H1 (cell line): ENCODE measurements around the gene MUC5B. TPM values are rescaled to one million over a fixed set of nuclear protein-coding genes. Genes with fewer than 3 reads are reported as not detected.

Experiments
- CTCF ChIA-PET: fragments of 300-600 bp; sonication (Branson Sonifier 250); formaldehyde crosslinking; loops from one replicate; lab custom pipeline; 2021; ENCODE audit not compliant: partially characterized antibody; lab: Charles Lee
- POLR2A ChIA-PET: fragments of 300-600 bp; sonication (Branson Sonifier 250); formaldehyde crosslinking; loops from one replicate; lab custom pipeline; 2021; ENCODE audit warnings: inconsistent platforms; ENCODE audit not compliant: partially characterized antibody; lab: Charles Lee
- DNase-seq, 2 experiments: peaks; one replicate each; pipeline versions ENCODE4 v3.0.0 to v3.0.0-alpha.2; 2010 to 2022; ENCODE audit warnings: low spot score in 2 of 2, low read depth in 1 of 2, mixed read lengths in 1 of 2
- FAIRE-seq: peaks from 2 replicates; lab custom pipeline; 2011; peaks lifted over from hg19 to GRCh38; lab: Jason Lieb, UNC
- H2AFZ ChIP-seq: 2 replicates; pipeline ENCODE4 v1.8.1; 2012; ENCODE audit warnings: low read length, inconsistent platforms
- H2AK5ac ChIP-seq: 2 replicates; pipeline ENCODE4 v1.6.1; 2013; ENCODE audit warnings: low read depth, low read length
- H2BK120ac ChIP-seq: replicated peaks from 2 replicates; pipeline ENCODE3; 2013; ENCODE audit warnings: low read depth, low read length, inconsistent platforms
- H2BK12ac ChIP-seq: 2 replicates; pipeline ENCODE4 v1.6.1; 2013; ENCODE audit warnings: low read depth, low read length
- H2BK15ac ChIP-seq: 2 replicates; pipeline ENCODE4 v1.6.1; 2013; ENCODE audit warnings: low read length
- H2BK20ac ChIP-seq: 2 replicates; pipeline ENCODE4 v1.6.1; 2013; ENCODE audit warnings: low read length
- H2BK5ac ChIP-seq: 2 replicates; pipeline ENCODE4 v1.6.1; 2013; ENCODE audit warnings: low read depth, low read length
- H3K14ac ChIP-seq: 2 replicates; pipeline ENCODE4 v1.6.1; 2013; ENCODE audit warnings: inconsistent platforms; ENCODE audit not compliant: insufficient read length
- H3K18ac ChIP-seq: 2 replicates; pipeline ENCODE4 v1.6.1; 2013; ENCODE audit warnings: low read length; ENCODE audit errors: extremely low read depth
- H3K23ac ChIP-seq: 2 replicates; pipeline ENCODE4 v1.6.1; 2013; ENCODE audit warnings: inconsistent platforms; ENCODE audit not compliant: insufficient read length
- H3K23me2 ChIP-seq: 2 replicates; pipeline ENCODE4 v1.6.1; 2013; ENCODE audit warnings: low read depth, low read length
- H3K27ac ChIP-seq: 2 replicates; pipeline ENCODE4 v1.6.1; 2011; ENCODE audit warnings: low read depth, low read length, inconsistent platforms
- H3K27me3 ChIP-seq, 4 experiments: replicated peaks in 1 of 4; 1 replicate in 1 of 4; 2 replicates in 3 of 4; pipeline versions ENCODE4 v1.6.1 to v1.8.1; 2011 to 2013; ENCODE audit warnings: low read length in 3 of 4, mild to moderate bottlenecking in 3 of 4, inconsistent platforms in 2 of 4, mixed read lengths in 2 of 4, moderate library complexity in 1 of 4; ENCODE audit not compliant: control insufficient read depth in 3 of 4, insufficient read depth in 3 of 4; ENCODE audit errors: extremely low read depth in 1 of 4
- H3K36me3 ChIP-seq, 4 experiments: 2 replicates each; pipeline versions ENCODE4 v1.6.1 to v1.8.1; 2011 to 2013; ENCODE audit warnings: mild to moderate bottlenecking in 4 of 4, low read length in 3 of 4, moderate library complexity in 2 of 4, control low read depth in 1 of 4, inconsistent platforms in 1 of 4; ENCODE audit not compliant: insufficient read depth in 4 of 4, control insufficient read depth in 2 of 4
- H3K4ac ChIP-seq: replicated peaks from 2 replicates; pipeline ENCODE3; 2013; ENCODE audit warnings: low read length, low read depth, mixed read lengths, inconsistent platforms; ENCODE audit not compliant: insufficient read length
- H3K4me1 ChIP-seq, 4 experiments: replicated peaks in 1 of 4; 1 replicate in 1 of 4; 2 replicates in 3 of 4; pipeline versions ENCODE4 v1.6.1 to v1.8.1; 2011 to 2013; ENCODE audit warnings: low read length in 3 of 4, inconsistent platforms in 2 of 4, mixed read lengths in 1 of 4; ENCODE audit not compliant: insufficient read depth in 4 of 4, control insufficient read depth in 3 of 4
- H3K4me2 ChIP-seq, 2 experiments: 2 replicates each; pipeline versions ENCODE4 v1.6.1 to v1.8.1; 2011 to 2013; ENCODE audit warnings: low read depth in 2 of 2, low read length in 2 of 2, control low read depth in 1 of 2, inconsistent platforms in 1 of 2, mild to moderate bottlenecking in 1 of 2; ENCODE audit not compliant: insufficient read depth in 1 of 2
- H3K4me3 ChIP-seq, 4 experiments: fragments of 200-600, 300-600 bp in 1 of 4; sonication (generic), shearing (Covaris generic), sonication (Bioruptor Twin) in 1 of 4; 2 replicates each; pipeline versions ENCODE4 v1.5.1 to v1.8.1; 2011 to 2016; ENCODE audit warnings: low read length in 4 of 4, low read depth in 3 of 4, control low read depth in 2 of 4, inconsistent platforms in 2 of 4, mild to moderate bottlenecking in 2 of 4, mixed read lengths in 1 of 4, moderate library complexity in 1 of 4; ENCODE audit not compliant: insufficient read depth in 2 of 4; ENCODE audit errors: extremely low read depth in 1 of 4
- H3K56ac ChIP-seq: replicated peaks from 2 replicates; pipeline ENCODE3; 2013; ENCODE audit warnings: low read depth, mild to moderate bottlenecking, mixed read lengths, low read length, inconsistent platforms; ENCODE audit not compliant: insufficient read length
- H3K79me1 ChIP-seq: 2 replicates; pipeline ENCODE4 v1.6.1; 2013; ENCODE audit warnings: low read depth, low read length, control low read depth
- H3K79me2 ChIP-seq, 2 experiments: 2 replicates each; pipeline versions ENCODE4 v1.6.1 to v1.8.1; 2012 to 2013; ENCODE audit warnings: low read length in 2 of 2, mild to moderate bottlenecking in 2 of 2, inconsistent platforms in 1 of 2; ENCODE audit not compliant: insufficient read depth in 2 of 2, control insufficient read depth in 1 of 2
- H3K9ac ChIP-seq, 4 experiments: replicated peaks in 1 of 4; 1 replicate in 1 of 4; 2 replicates in 3 of 4; pipeline versions ENCODE4 v1.6.1 to v1.8.1; 2011 to 2013; ENCODE audit warnings: low read depth in 3 of 4, low read length in 3 of 4, control low read depth in 2 of 4, mild to moderate bottlenecking in 2 of 4, moderate library complexity in 2 of 4, inconsistent platforms in 1 of 4; ENCODE audit errors: extremely low read depth in 1 of 4
- H3K9me3 ChIP-seq, 2 experiments: 2 replicates each; pipeline versions ENCODE4 v1.6.1 to v1.8.1; 2012 to 2013; ENCODE audit warnings: mild to moderate bottlenecking in 2 of 2, moderate library complexity in 2 of 2, control low read depth in 1 of 2, inconsistent platforms in 1 of 2, low read depth in 1 of 2, low read length in 1 of 2, mixed read lengths in 1 of 2; ENCODE audit not compliant: insufficient read depth in 2 of 2
- H4K20me1 ChIP-seq, 2 experiments: replicated peaks in 1 of 2; 2 replicates each; pipeline versions ENCODE3 to v1.8.1; 2011 to 2013; ENCODE audit warnings: inconsistent platforms in 2 of 2, low read length in 2 of 2, mild to moderate bottlenecking in 1 of 2; ENCODE audit not compliant: insufficient read depth in 2 of 2, control insufficient read depth in 1 of 2
- H4K5ac ChIP-seq: 2 replicates; pipeline ENCODE4 v1.6.1; 2013; ENCODE audit warnings: low read length, low read depth, mixed read lengths, inconsistent platforms; ENCODE audit not compliant: insufficient read length
- H4K8ac ChIP-seq: 2 replicates; pipeline ENCODE4 v1.8.0; 2013; ENCODE audit warnings: mild to moderate bottlenecking, moderate library complexity, low read length, inconsistent platforms; ENCODE audit not compliant: insufficient read depth; ENCODE audit errors: extremely low read depth
- H4K91ac ChIP-seq: replicated peaks from 2 replicates; pipeline ENCODE3; 2013; ENCODE audit warnings: low read length, mixed read lengths, inconsistent platforms; ENCODE audit not compliant: insufficient read length
- CREB1 ChIP-seq: IDR thresholded peaks from 2 replicates; pipeline ENCODE4 v1.6.1; 2012; ENCODE audit warnings: inconsistent platforms
- GTF2F1 ChIP-seq: IDR thresholded peaks from 2 replicates; pipeline ENCODE4 v1.6.1; 2012; ENCODE audit warnings: low read depth, low read length, improper control_type of control experiment, borderline replicate concordance
- HDAC6 ChIP-seq: IDR thresholded peaks from one replicate; pipeline ENCODE4 v1.7.1; 2012; ENCODE audit warnings: low read depth, mild to moderate bottlenecking, inconsistent platforms, low read length, moderate library complexity
- POLR2AphosphoS5 ChIP-seq: IDR thresholded peaks from 2 replicates; pipeline ENCODE4 v1.6.1; 2011; ENCODE audit warnings: low read depth, low read length
- RBBP5 ChIP-seq: IDR thresholded peaks from 2 replicates; pipeline ENCODE4 v1.7.1; 2012; ENCODE audit warnings: low read depth, mild to moderate bottlenecking, inconsistent platforms, low read length, moderate library complexity, borderline replicate concordance
- RXRA ChIP-seq: IDR thresholded peaks from 2 replicates; pipeline ENCODE4 v1.6.1; 2011; ENCODE audit warnings: low read depth, mild to moderate bottlenecking, low read length, moderate library complexity; ENCODE audit not compliant: insufficient read depth
- SP1 ChIP-seq: IDR thresholded peaks from 2 replicates; pipeline ENCODE4 v1.6.1; 2011; ENCODE audit warnings: low read depth, low read length
- SRF ChIP-seq: IDR thresholded peaks from 2 replicates; pipeline ENCODE4 v1.6.1; 2011; ENCODE audit warnings: mild to moderate bottlenecking, low read depth, low read length, moderate library complexity
- SUZ12 ChIP-seq: fragments of 200-600 bp; sonication (generic); IDR thresholded peaks from 2 replicates; pipeline ENCODE4 v1.6.1; 2012; ENCODE audit warnings: mild to moderate bottlenecking, inconsistent platforms, low read length, moderate library complexity, mixed read lengths
- TAF1 ChIP-seq: IDR thresholded peaks from 2 replicates; pipeline ENCODE4 v1.6.1; 2011; ENCODE audit warnings: mild to moderate bottlenecking, low read depth, low read length
- YY1 ChIP-seq: IDR thresholded peaks from 2 replicates; pipeline ENCODE4 v1.6.1; 2011; ENCODE audit warnings: low read depth, mild to moderate bottlenecking, low read length
- WGBS, 2 experiments: shearing (Covaris generic) in 1 of 2; methylation state at CpG; one replicate each; pipeline versions ENCODE4 v1.1.6 to v1.1.7; 2013 to 2015; ENCODE audit warnings: low lambda C conversion rate in 2 of 2, mixed read lengths in 2 of 2, inconsistent platforms in 1 of 2, low coverage in 1 of 2, missing lambda C conversion rate in 1 of 2; ENCODE audit not compliant: insufficient replicate concordance in 2 of 2, insufficient coverage in 1 of 2, insufficient read length in 1 of 2; ENCODE audit errors: extremely low coverage in 1 of 2, missing lambda C conversion rate in 1 of 2; 5-methylcytosine and 5-hydroxymethylcytosine counted together
- polyA plus RNA-seq, 7 experiments: library from polyadenylated mRNA; depleted of rRNA in 3 of 7; stranded (reverse) in 5 of 7; unstranded in 2 of 7; fragments of >200 nt in 5 of 7; fragments of 200-250 nt in 2 of 7; gene quantifications; 1 replicate in 5 of 7; 2 replicates in 1 of 7; 4 replicates in 1 of 7; pipeline versions ENCODE4 v1.2.1 to v1.2.3, GENCODE V29; 2011 to 2013; ENCODE audit warnings: missing spikeins in 2 of 7, mixed read lengths in 2 of 7
- total RNA-seq: library from RNA; stranded (reverse); fragmentation: NEBNext Ultra II Directional; extraction: Animal tissue kit (Norgen Biotek cat#: 25700); gene quantifications from 2 replicates; pipeline ENCODE4 v1.2.1, GENCODE V29; 2021
- TF ChIP-seq, protein P1 (sequence below): IDR thresholded peaks from 2 replicates; pipeline ENCODE4 v1.6.1; 2012; ENCODE audit warnings: low read length, inconsistent platforms

The MUC5B gene
- total and polyA plus RNA-seq, 2 of the 8 experiments (the other 6 are each of a cell fraction or from before 2014, with no cell fraction given) = 0.02 to 0.03 TPM

DNA sequence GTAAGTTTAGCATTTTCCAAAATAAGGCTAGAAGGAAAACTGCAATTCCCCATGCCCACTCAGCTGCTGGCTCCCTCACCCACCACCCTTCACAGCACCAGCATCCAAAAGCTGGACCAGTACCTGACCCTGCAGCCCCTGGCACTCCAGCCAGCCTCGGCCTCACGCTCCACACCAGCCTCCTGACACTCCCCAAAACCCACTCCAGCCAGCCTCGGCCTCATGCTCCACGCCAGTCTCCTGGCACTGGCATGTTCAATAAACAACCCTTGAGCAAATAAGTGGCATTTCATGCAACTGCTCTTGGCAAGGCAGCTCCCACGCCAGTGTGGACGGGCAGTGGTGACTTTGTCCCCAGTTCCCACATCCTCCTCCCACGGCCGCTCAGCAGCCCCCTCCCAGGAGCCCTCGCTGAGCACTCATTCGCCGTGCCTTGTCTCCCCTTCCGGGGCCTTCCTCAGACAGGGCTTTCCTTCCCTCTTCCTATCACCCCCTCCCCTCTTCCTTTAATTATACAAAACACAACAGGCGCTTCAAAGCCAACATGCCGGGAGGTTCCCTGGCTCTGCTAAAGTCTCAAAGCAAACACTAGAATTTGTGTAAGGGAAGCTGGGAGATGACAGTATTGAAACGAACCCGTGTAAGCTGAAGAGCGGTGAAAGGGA lies 79.7 kb downstream of the MUC5B start:
- 89% methylated on average over 16 of the region's 17 CpGs; no CpG with 5 or more reads in 1 of the 2 experiments for WGBS, 2 experiments
- DNase-seq = peak in 1 of 2 experiments; percentile 36
- Histone ChIP-seq H3K4me3 (no peak overlapping the region), H3K27ac (no peak overlapping the region), H3K79me1 (peaks cover 19% of the 10 kb centered on the region), H3K23me2 (no peaks in the 10 kb centered on the region), H3K14ac (no peak overlapping the region), H2BK5ac (0 out of 2 replicates have a peak overlapping the region, but pooled peaks have one; percentile 24), H3K4ac (no peak overlapping the region), H2BK15ac (no peak overlapping the region), H4K8ac (no peak overlapping the region), H3K23ac (no peak overlapping the region), H4K20me1 (peaks cover 17 to 36% of the 10 kb centered on the region in 2 experiments), H3K9me3 (no peaks in the 10 kb centered on the region), H3K9ac (no peak overlapping the region), H3K36me3 (no peaks in the 10 kb centered on the region), H2AFZ (no peak overlapping the region), H3K4me1 (peaks cover 0 to 9% (median 0%) of the 10 kb centered on the region in 4 experiments; a peak in 3 of 7 replicates), H4K91ac (no peak overlapping the region), H2BK12ac (no peak overlapping the region), H3K79me2 (peaks cover 3 to 75% of the 10 kb centered on the region in 2 experiments; a peak in 3 of 4 replicates), H3K56ac (no peak overlapping the region), H3K4me2 (no peak overlapping the region), H2BK20ac (no peak overlapping the region), H3K18ac (no peak overlapping the region), H2AK5ac (no peak overlapping the region), H4K5ac (no peak overlapping the region), H3K27me3 (no peaks in the 10 kb centered on the region), H2BK120ac (no peak overlapping the region)
- POLR2A ChIA-PET = no interaction called here
- FAIRE-seq = no peak
- CTCF ChIA-PET = interaction anchor here (0.9 to 3.8 kb wide), 5 partner anchors 10 to 522 kb away, joined by 3 to 18 read pairs (median 4); no protein-coding TSS in a partner anchor
- TF ChIP-seq RBBP5 = no peak
- no peak for TF ChIP-seq RXRA
- no peak for TF ChIP-seq YY1
- TF ChIP-seq SRF = no peak
- TF ChIP-seq HDAC6 = no peak
- TF ChIP-seq SUZ12 = no peak
- no peak for TF ChIP-seq SP1
- no peak for TF ChIP-seq TAF1
- no peak for TF ChIP-seq POLR2AphosphoS5
- TF ChIP-seq GTF2F1 = no peak
- TF ChIP-seq, protein P1, sequence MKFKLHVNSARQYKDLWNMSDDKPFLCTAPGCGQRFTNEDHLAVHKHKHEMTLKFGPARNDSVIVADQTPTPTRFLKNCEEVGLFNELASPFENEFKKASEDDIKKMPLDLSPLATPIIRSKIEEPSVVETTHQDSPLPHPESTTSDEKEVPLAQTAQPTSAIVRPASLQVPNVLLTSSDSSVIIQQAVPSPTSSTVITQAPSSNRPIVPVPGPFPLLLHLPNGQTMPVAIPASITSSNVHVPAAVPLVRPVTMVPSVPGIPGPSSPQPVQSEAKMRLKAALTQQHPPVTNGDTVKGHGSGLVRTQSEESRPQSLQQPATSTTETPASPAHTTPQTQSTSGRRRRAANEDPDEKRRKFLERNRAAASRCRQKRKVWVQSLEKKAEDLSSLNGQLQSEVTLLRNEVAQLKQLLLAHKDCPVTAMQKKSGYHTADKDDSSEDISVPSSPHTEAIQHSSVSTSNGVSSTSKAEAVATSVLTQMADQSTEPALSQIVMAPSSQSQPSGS = no peak
- no peak for TF ChIP-seq CREB1
